ENCODE data around the gene ISCA2.

Gene ISCA2

GRCh38 chr14:74459976-74460375 lies 33.6 kb upstream of the ISCA2 start:
- TF ChIP-seq CTCF (IDR thresholded peaks at IDR 0.05; ENCODE audit: borderline replicate concordance, extremely low read depth, low read length, poor library complexity, severe bottlenecking), result no peak
- TF ChIP-seq EZH2 (IDR thresholded peaks at IDR 0.05; ENCODE audit: borderline replicate concordance, low read depth, low read length, severe bottlenecking), result no peak
- Histone ChIP-seq H3K79me2 (ENCODE audit: insufficient read depth, low read length) (no peaks in the 10 kb centered on the region), H4K20me1 (ENCODE audit: insufficient read depth, low read length) (no peaks in the 10 kb centered on the region), H3K4me2 (ENCODE audit: insufficient read depth, low read length) (no peak overlapping the region), H3K27me3 (ENCODE audit: insufficient read depth, low read length, poor library complexity) (peaks cover 8% of the 10 kb centered on the region), H2AFZ (ENCODE audit: low read depth, low read length) (no peak overlapping the region), H3K4me1 (ENCODE audit: insufficient read depth, low read length) (no peaks in the 10 kb centered on the region), H3K4me3 (ENCODE audit: low read depth in 1 of 2, low read length in 2 of 2) (no peak overlapping the region), H3K9me3 (ENCODE audit: insufficient read depth, low read length, severe bottlenecking) (no peaks in the 10 kb centered on the region), H3K27ac (ENCODE audit: low read length) (no peak overlapping the region), H3K9ac (ENCODE audit: low read depth, low read length) (no peak overlapping the region), H3K36me3 (ENCODE audit: insufficient read depth, low read length) (no peaks in the 10 kb centered on the region)
- DNase-seq, result no peak
- ATAC-seq (ENCODE audit: insufficient read depth, low read depth), result no peak

GRCh38 chr14:74462993-74463392 lies 30.6 kb upstream of the ISCA2 start:
- H3K9me3 ChIP-seq (ENCODE audit: insufficient read depth, low read length, severe bottlenecking), result no peaks in the 10 kb centered on the region
- H3K27me3 ChIP-seq (ENCODE audit: insufficient read depth, low read length, poor library complexity), result peaks cover 3% of the 10 kb centered on the region
- no peak overlapping the region for H2AFZ ChIP-seq (ENCODE audit: low read depth, low read length)
- no peak overlapping the region for H3K4me2 ChIP-seq (ENCODE audit: insufficient read depth, low read length)
- ATAC-seq (ENCODE audit: insufficient read depth, low read depth) (no peak), DNase-seq (no peak)
- H3K36me3 ChIP-seq (ENCODE audit: insufficient read depth, low read length), result no peaks in the 10 kb centered on the region
- TF ChIP-seq EZH2 (IDR thresholded peaks at IDR 0.05; ENCODE audit: borderline replicate concordance, low read depth, low read length, severe bottlenecking), result no peak
- no peak for TF ChIP-seq CTCF (IDR thresholded peaks at IDR 0.05; ENCODE audit: borderline replicate concordance, extremely low read depth, low read length, poor library complexity, severe bottlenecking)
- H3K27ac ChIP-seq (ENCODE audit: low read length), result no peak overlapping the region
- H3K9ac ChIP-seq (ENCODE audit: low read depth, low read length), result no peak overlapping the region
- H3K4me1 ChIP-seq (ENCODE audit: insufficient read depth, low read length), result no peaks in the 10 kb centered on the region
- H4K20me1 ChIP-seq (ENCODE audit: insufficient read depth, low read length), result no peaks in the 10 kb centered on the region; the same call in 1 of the 2 replicates
- H3K79me2 ChIP-seq (ENCODE audit: insufficient read depth, low read length), result no peaks in the 10 kb centered on the region
- H3K4me3 ChIP-seq (ENCODE audit: low read depth in 1 of 2, low read length in 2 of 2), result no peak overlapping the region

- H3K4me2 ChIP-seq (ENCODE audit: insufficient read depth, low read length), result no peak overlapping the region
- H3K36me3 ChIP-seq (ENCODE audit: insufficient read depth, low read length), result no peaks in the 10 kb centered on the region
- H3K4me1 ChIP-seq (ENCODE audit: insufficient read depth, low read length), result no peaks in the 10 kb centered on the region
- H3K4me3 ChIP-seq (ENCODE audit: low read depth in 1 of 2, low read length in 2 of 2), result no peak overlapping the region
- no peaks in the 10 kb centered on the region; the same call in 1 of the 2 replicates for H4K20me1 ChIP-seq (ENCODE audit: insufficient read depth, low read length)
- no peaks in the 10 kb centered on the region for H3K9me3 ChIP-seq (ENCODE audit: insufficient read depth, low read length, severe bottlenecking)
- ATAC-seq (ENCODE audit: insufficient read depth, low read depth) (no peak), DNase-seq (no peak)
- H2AFZ ChIP-seq (ENCODE audit: low read depth, low read length), result no peak overlapping the region
- no peak overlapping the region for H3K9ac ChIP-seq (ENCODE audit: low read depth, low read length)
- no peak overlapping the region for H3K27ac ChIP-seq (ENCODE audit: low read length)
- TF ChIP-seq EZH2 (IDR thresholded peaks at IDR 0.05; ENCODE audit: borderline replicate concordance, low read depth, low read length, severe bottlenecking) (no peak), CTCF (IDR thresholded peaks at IDR 0.05; ENCODE audit: borderline replicate concordance, extremely low read depth, low read length, poor library complexity, severe bottlenecking) (no peak)
- no peaks in the 10 kb centered on the region for H3K79me2 ChIP-seq (ENCODE audit: insufficient read depth, low read length)
- peaks cover 3% of the 10 kb centered on the region for H3K27me3 ChIP-seq (ENCODE audit: insufficient read depth, low read length, poor library complexity)
Measured at GRCh38 chr14:74463697-74464096, 29.9 kb upstream of the ISCA2 start.

DNA sequence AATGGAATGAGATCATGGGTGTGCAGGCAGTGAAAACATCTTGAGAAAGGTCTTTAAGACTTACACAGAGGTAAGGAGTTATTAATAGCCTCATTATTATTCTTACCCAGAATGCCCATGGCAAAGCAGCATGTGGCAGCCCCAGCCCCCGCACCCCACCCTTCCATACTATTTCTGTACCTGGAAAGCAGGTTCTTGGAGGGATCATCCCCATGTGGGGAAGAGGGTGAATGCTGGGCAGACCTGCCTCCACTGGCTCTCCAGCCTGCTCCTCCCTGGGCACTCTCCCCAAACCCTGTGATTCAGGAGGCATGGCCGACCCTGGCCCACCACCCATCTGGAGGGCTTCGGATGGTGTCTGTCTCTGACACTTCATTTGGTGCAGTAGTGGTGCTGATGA lies 28.8 kb upstream of the ISCA2 start:
- Histone ChIP-seq H3K4me1 (ENCODE audit: insufficient read depth, low read length) (no peaks in the 10 kb centered on the region), H3K27me3 (ENCODE audit: insufficient read depth, low read length, poor library complexity) (peaks cover 3% of the 10 kb centered on the region), H3K36me3 (ENCODE audit: insufficient read depth, low read length) (no peaks in the 10 kb centered on the region), H4K20me1 (ENCODE audit: insufficient read depth, low read length) (no peaks in the 10 kb centered on the region; the same call in 1 of the 2 replicates), H3K4me3 (ENCODE audit: low read depth in 1 of 2, low read length in 2 of 2) (no peak overlapping the region), H2AFZ (ENCODE audit: low read depth, low read length) (no peak overlapping the region), H3K9ac (ENCODE audit: low read depth, low read length) (no peak overlapping the region), H3K79me2 (ENCODE audit: insufficient read depth, low read length) (no peaks in the 10 kb centered on the region), H3K9me3 (ENCODE audit: insufficient read depth, low read length, severe bottlenecking) (no peaks in the 10 kb centered on the region), H3K27ac (ENCODE audit: low read length) (no peak overlapping the region), H3K4me2 (ENCODE audit: insufficient read depth, low read length) (no peak overlapping the region)
- TF ChIP-seq CTCF (IDR thresholded peaks at IDR 0.05; ENCODE audit: borderline replicate concordance, extremely low read depth, low read length, poor library complexity, severe bottlenecking) (no peak), EZH2 (IDR thresholded peaks at IDR 0.05; ENCODE audit: borderline replicate concordance, low read depth, low read length, severe bottlenecking) (no peak)
- DNase-seq (no peak), ATAC-seq (ENCODE audit: insufficient read depth, low read depth) (no peak)
